HS-5 (cell line): Measurements from ENCODE around the gene TSKU.
"Not testable (repeated sequence)": the region's sequence is repeated elsewhere in the genome, so short reads cannot be mapped to it uniquely, and the experiment has no call there.

Source experiments
- DNase-seq: peaks from one replicate; pipeline ENCODE4 v3.0.0-alpha.2; 2012; ENCODE audit warnings: low read depth

TSKU gene

DNA sequence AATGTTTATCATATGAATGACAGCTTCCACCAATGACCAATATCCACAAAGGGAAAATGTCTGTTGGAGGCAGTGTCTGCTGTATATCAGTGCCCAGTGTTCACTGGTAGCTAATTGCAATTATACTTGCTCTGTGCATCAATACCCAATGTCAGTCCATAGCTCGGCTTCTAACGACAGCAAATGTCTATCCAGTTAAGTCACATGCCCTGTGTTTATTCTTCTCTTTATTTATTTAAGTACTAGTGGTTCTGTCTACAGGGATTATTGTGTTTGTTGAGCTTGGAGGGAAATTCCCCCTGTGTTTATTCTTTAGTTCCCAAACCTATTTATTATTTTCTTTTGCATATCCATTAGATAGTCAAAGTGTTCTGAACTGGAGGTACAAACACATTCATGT, 18.6 kb downstream of the TSKU start:
- no peak for DNase-seq

DNA sequence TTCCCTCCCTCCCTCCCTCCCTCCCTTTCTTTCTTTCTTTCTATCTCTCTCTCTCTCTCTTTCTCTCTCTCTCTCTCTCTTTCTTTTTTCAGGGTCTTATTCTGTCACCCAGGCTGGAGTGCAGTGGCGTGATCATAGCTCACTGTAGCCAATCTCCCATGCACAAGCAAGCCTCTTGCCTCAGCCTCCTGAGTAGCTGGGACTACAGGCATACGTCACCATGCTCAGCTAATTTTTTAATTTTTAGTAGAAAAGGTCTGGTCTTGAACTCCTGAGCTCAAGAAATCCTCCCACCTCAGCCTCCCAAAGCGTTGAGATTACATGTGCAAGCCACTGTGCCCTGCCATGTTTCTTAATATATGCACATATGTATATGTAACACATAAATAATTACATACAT, 19.0 kb downstream of the TSKU start:
- DNase-seq: no peak

DNA sequence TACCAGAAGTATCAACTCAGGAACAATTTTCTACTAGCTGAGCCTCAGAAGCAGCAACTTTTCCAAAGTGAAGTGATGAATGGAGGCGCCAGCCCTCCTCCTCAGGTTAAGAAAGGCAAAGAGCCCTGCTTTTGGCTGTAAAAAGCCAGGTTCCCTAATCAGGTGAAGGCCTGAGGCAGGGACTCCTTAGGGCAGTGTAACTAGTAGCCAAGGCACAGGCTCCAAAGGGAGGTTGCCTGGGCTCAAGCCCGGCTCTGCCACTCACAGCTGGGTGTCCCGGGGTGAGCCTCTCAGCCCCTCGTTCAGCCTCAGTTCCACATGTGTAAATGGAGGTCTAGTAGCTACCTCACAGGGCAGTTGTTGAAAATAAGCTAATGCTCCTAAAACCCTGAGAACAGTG, 19.5 kb downstream of the TSKU start:
- DNase-seq: no peak

DNA sequence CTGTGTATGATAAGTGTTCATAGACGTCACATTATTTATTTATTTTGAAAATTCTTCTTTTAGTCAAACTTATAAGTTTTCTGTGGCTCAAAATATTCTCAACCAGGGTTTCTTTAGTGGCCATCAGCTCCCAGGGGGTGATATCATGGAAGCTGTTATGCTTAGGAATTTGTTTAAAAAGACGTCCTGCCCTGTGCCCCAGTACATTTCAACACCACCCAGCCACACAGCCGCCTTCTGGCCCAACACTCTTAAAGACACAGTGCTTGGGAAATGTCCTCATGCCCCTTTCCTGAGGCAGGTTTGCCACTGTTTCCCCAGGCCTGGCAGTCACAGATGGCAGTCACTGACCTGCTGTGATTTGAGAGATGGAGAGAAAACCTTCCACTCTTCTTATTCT, 19.9 kb downstream of the TSKU start:
- DNase-seq: no peak

DNA sequence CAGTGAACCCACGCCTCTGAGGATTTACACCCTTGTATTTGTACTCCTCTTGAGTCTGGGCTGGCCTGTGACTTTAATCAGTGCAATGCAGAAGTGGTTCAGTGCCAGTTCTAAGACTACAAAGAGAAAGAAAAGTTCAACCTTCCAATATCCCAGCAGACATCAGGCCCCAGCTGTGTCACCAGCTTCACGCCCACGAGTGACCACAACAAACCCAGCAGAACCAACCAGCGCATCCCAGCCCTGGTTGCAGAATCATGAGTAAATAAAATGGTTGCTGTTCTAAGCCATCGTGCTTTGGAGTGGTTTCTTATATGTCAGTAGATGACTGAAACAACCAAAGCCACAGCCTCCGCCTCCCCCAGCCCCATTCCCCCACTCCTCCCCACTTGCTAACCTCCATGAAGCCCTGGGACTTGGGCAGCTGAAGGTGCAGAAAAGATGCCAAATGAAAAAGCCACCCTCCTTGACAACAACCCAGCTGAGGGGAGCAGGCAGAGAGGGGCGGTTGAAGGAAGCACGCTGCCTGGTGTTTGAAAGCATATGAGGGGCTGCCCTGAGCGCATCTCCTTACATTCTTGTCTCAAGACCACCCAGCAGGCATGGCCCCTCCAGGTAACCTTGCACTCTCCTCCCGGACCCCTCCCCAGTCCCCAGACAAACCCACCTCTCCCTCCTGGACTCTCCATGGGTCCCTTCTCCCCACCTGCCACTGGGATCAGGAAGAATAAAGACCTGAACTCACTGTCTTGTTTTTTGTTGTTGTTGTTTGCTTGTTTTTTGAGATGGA, 20.9 kb downstream of the TSKU start:
- DNase-seq: no peak

DNA sequence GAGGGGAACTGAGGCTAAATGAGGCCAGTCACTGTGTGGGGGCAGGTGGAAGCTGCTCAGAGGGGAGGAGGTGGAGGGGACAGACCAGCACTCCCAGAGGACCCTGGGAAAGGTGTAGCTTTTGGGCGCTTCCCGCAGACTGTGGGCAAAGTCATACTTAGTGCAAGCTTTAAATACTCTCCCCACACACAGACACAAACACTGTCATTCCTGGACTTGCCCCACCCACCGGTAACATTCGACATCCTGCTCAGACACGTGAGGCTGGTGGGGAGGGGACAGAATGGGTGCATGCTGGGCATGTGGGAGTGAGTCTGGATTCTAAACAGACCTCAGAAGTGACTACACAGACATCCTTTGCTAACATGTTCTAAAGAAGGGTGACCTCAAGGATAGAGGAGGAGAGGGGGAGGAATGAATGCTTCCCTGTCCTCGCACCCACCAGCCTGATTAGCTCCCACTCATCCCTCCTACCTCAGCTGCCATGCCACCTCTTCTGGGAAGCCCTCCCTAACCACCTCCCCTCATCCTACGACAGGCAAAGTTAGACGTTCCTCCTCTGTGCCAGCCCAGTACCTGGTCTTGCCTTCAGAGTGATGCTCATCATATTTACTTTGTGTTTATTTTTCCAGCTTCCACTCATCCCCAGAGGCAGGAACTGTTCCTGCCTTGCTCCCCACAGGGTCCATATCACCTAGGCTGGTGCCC, 22.2 kb downstream of the TSKU start:
- DNase-seq: no peak

DNA sequence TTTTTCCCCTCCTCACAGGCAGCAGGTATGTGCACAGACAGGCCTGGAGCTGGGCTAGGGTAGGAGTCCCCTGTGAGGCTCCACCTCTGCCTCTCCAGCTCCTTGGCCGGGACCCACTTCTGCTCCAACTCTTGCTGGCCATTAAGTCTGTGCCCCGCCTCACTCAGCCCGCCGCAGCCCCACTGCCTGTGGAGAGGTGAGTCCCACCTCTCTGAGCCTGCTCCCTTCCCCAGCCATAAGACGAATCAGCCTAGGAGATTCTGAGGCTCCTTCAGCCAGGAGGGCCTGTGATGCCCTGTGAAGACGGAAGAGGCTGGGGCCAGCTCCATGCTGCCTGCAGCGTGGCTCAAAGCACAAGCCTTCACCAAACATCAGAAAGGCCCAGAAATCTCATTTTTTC, 23.0 kb downstream of the TSKU start:
- no peak for DNase-seq

DNA sequence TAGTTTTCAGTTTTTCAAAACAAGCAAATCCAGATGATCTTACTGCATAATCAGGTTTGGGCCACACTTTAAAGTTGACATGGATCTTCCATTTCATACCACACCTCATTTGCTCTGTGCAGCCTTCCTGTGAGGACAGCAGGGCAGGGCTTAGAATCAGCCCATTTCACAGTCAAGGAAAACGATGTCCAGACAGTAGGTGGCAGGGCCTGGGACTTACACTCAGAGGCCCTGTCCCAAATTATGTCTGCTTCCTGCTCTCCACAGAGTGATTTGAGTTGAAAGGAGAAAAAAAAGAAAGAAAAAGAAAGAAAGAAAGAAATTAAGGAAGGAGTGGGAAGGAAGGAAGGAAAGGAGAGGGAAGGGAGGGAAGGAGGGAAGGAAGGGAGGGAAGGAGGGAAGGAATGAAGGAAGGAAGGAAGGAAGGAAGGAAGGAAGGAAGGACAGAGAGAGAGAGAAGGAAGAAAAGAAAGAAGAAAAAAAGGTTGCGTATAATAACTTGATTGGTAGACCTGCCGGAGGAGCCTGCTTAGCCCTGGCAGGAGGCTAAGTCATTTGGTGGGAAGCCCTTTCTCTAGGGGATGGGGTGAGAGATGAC, 23.6 kb downstream of the TSKU start:
- no peak for DNase-seq

DNA sequence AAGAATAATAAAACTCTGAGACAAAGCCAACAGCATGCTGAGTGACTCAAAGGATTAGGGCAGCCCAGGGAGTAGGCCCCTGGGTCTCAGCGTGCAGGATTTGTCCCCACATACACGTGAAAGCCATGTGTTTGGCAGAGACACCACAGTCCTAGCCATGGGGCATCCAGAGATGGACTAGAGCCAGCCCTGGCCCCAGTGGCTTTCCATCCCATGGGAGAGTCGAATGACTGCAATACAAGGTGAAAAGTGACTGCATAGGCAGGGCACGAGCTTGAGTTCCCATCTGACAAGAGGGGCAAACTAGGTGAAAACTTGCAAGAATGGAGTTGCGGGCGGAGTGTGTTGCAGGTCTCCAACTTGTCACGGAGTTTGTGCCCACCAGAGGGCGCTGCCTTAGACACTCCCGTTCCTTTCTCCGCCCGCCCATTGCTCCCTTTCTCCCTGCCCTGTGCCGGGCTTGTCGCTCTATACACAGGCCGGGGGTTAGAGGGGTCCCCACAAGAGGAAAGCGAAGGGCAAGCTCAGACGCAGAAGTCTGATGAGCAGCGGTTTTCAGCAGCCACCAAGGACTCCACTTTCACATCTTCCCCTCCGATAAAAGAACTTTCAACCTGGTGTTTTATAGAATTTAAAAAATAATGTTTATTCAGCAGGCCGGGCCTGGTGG, 24.2 kb downstream of the TSKU start:
- DNase-seq: no peak

DNA sequence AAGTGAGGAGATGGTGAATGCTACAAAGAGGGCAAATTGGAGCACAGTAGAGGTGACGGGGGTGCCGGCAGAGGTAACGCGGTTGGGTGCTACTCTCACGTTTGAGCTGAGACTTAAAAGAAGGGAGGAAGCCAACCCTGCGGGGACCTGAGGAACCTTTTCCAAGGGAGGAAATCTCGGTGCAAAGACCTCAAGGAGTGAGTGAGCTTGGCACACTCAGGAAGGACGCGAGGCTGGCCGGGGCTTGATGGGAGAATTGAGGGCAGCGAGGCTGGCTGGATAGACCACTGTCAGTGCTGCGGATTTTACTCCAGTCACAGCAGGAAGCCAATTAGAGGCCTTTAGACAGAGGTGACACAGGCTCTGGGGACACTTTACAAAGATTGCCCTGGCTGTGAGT, 25.0 kb downstream of the TSKU start:
- DNase-seq: no peak

DNA sequence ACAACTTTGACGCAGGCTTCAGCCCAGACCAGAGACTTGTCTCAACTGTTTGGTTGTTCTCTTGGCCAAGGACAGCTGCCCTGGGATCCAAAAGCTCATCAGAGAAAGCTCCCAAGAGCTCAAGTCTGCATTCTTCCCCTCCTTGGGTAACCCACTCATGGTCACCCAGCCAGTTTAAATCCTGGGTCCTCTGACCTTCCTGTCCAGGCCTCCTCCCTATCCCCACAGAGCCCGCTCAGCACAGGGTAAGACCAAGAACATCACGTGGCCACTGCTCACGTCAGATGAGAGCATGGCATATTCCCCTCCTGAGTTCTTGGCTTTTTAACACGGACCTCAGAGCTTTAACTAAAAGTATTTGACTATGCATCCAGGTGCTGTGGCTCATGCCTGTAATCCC, 25.8 kb downstream of the TSKU start:
- DNase-seq: no peak

DNA sequence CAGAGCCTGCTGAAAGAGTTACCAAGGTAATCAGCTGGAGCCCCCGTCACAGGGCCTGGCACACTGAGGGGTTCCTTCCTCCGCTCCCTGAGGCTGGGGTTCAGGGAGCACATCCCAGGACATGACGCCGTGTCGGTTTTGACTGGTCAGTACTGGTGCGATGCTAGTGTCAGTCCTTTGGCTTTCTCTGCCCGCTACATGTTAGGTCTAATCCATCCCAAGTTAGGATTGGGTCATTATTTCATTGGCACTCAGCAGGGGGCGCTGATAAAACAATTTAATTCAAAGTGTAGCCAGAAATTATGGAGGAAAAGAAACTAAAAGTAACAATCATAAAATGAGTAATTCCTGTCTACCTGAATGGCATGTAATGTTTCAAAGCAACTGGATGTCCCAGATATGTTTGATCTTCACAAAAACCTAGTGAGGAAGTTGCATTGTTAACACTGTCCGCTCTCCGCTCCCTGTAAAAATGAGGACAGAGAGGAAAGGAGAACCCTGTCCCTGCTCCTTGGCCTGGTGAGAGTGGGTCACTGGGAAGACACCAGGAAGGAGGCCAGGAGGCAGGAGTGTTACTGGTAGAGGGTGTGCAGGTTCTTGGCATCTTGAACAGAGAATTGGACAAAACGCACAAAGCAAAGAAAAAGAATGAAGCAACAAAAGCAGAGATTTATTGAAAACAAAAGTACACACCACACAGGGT, 27.1 kb downstream of the TSKU start:
- no peak for DNase-seq

DNA sequence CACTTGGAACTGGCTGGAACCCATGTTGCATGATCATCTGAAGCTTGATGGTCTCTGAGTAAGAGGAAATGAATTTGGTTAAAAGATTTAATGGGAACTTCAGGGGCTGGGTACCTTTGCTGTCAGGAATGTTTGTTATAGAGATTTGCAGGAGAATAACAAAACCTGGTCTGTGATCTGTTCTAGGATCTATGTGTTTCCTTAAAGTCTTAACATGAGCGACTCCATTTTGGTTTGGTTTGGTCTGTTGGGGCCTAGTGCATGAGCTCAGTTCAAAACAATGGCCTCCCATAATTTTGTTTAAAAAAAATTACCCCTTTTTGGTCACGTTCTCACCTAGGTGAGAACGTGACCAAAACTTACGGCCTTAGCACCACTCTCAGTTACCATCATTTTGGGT, 28.1 kb downstream of the TSKU start:
- no peak for DNase-seq

DNA sequence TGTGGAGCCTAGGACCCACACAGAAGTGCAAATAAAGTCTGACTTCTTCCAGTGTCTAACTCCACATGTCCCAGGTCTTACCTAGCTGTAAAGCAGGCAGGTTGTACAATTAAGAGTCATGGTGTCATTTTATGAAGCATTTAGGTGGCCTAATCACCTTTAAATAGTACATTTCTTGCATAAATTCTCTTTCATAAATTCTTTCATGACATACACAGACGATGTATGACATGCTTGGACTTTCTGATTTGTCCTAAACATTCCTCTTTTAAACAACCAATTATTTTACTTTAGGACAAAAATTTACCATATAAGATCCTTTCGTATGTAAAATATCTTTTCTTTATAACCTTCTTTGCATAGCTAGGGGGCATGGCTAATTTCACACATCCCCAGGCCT, 31.3 kb downstream of the TSKU start:
- DNase-seq: no peak

DNA sequence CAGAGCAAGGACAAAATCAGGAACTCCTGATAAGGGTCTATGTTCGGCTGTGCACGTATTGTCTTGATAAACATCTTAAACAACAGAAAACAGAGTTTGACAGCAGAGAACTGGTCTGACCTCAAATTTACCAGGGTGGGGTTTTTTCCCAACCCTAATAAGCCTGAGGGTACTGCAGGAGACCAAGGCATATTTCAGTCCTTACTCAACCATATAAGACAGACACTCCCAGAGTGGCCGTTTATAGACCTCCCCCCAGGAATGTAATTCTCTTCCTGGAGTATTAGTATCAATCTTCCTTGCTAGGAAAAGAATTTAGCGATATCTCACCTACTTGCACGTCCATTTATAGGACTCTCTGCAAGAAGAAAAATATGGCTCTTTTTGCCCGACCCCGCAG, 32.5 kb downstream of the TSKU start:
- not testable (repeated sequence) for DNase-seq

DNA sequence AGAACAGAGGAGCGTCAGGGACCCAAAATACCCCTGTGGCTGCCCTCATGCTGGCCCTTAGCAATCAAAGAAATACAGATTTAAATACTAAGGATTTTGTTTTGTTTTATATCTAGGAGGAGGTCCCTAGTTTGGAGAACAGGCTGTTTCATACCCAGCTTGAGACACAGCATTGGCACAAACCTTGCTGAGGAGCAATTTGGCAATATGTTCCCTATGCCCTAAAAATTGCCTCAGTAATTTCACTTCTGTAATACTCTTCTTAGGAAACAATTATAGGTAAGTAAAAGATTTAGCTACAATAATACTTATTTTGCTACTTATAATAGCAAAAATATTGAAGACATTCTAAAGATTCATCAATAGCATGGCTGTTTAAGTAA, 37.0 kb downstream of the TSKU start:
- no peak for DNase-seq

DNA sequence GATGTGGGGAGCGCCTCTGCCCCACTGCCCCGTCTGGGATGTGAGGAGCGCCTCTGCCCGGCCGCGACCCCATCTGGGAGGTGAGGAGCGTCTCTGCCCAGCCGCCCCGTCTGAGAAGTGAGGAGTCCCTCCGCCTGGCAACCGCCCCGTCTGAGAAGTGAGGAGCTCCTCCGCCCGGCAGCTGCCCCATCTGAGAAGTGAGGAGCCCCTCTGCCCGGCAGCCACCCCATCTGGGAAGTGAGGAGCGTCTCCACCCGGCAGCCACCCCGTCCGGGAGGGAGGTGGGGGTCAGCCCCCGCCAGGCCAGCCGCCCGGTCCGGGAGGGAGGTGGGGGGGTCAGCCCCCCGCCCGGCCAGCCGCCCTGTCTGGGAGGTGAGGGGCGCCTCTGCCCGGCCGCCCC, 38.2 kb downstream of the TSKU start:
- DNase-seq: not testable (repeated sequence)

DNA sequence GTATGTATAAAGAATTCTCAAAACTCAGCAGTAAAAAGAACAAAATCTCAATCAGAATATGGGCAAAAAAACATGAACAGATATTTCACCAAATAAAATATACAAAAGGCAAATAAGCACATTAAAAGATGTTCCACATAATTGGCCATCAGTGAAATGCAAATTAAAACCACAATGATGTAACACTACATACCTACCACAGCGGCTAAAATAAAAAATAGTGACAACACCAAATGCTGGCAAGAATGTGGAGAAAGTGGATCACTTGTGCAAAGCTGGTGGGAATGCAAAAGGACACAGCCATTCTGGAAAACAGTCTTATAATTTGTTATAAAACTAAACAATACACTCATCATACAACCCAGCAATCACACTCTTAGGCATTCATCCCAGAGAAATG, 39.2 kb downstream of the TSKU start:
- DNase-seq: no peak

DNA sequence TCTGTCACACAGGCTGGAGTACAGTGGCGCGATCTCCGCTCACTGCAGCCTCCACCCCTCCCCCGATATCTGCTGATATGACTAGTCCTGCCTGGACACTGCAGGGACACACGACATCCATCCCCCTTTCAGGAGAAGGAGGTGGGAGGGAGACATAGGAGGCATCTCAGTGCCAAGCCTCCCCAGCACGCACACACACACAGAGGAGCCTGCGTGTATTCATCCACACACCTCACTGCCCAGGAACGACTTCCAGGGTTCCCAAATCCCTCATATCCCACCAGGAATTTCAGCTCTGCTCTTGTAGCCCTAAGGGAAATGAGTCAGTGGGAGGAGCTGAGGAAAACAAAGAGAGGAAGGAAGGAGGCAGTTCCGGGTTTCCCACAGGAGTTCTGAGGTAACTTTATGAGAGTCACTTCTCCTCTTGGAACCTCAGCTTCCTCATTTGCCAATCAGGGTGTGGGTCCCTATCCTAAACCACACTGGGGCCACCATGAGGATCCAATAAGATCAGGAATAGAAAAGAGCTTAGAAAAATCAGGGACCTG, 40.4 kb downstream of the TSKU start:
- DNase-seq: peak; percentile 90

DNA sequence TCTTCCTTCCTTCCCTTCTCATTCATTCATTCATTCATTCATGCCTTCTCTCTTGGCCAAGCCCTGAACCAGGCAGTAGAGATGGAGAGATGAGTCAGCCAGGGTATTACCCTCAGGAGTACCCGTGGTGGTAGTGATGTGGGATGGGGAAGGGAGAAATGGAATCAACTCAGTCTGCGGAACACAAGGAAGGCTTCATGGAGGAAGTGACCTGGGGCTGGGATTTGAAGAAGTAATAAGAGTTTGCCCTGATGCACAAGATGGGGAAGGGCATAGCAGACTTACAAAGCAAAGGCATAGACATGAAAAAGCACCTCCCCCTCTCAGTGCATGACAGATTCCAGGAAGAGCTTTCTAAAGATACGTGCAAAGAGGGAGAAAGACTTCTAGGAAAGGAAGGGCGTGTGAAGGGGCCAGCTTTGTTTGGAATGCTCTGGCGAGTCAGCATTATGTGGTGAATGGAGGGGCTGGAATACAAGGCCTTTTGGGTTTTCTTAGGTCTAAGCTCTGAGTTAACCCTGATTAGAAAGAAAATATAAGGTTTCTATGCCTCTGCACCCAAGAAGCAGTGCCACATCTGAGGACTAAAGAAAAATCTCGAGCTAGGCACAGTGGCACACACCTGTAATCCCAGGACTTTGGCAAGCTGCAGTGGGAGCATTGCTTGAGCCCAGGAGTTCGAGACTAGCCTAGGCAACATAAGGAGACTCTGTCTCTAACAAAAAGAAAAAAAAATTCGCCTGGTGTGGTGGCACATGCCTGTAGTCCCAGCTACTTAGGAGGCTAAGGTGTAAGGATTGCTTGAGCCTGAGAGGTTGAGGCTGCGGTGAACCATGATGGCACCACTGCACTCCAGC, 41.2 kb downstream of the TSKU start:
- DNase-seq: no peak
